Measurements from ENCODE around the gene OBI1. TPM values are rescaled to one million over a fixed set of nuclear protein-coding genes. Genes with fewer than 3 reads are reported as not detected.
A peak's percentile ranks its signal among the peaks of the same experiment; 100 is the strongest.

OBI1 gene
- total RNA-seq, 1 donor from 2014 or later, result 10.0 TPM

GRCh38 chr13:78609464-78610205 is 49.3 kb downstream of the OBI1 start:
- Histone ChIP-seq H3K27me3 (ENCODE audit: low read depth) (peaks cover 77% of the 10 kb centered on the region), H3K36me3 (peaks cover 11% of the 10 kb centered on the region), H3K27ac (replicated peaks) (no peak overlapping the region), H3K9me3 (replicated peaks) (no peaks in the 10 kb centered on the region), H3K4me1 (peaks cover 37% of the 10 kb centered on the region), H3K4me3 (peak overlapping the region; percentile 68)
- TF ChIP-seq CTCF (IDR thresholded peaks at IDR 0.05; ENCODE audit: borderline replicate concordance), result no peak
- DNase-seq, result no peak
- intact Hi-C loops (cut with micrococcal nuclease), result no loop called here

GRCh38 chr13:78608688-78609463 is 50.1 kb downstream of the OBI1 start:
- DNase-seq, result no peak
- H3K9me3 ChIP-seq (replicated peaks), result no peaks in the 10 kb centered on the region
- H3K27me3 ChIP-seq (ENCODE audit: low read depth), result peaks cover 84% of the 10 kb centered on the region
- H3K4me3 ChIP-seq, result peak overlapping the region; percentile 68
- peaks cover 37% of the 10 kb centered on the region for H3K4me1 ChIP-seq
- H3K36me3 ChIP-seq, result peaks cover 3% of the 10 kb centered on the region
- TF ChIP-seq CTCF (IDR thresholded peaks at IDR 0.05; ENCODE audit: borderline replicate concordance), result no peak
- H3K27ac ChIP-seq (replicated peaks), result no peak overlapping the region
- intact Hi-C loops (cut with micrococcal nuclease), result no loop called here

GRCh38 chr13:78608252-78608687 is 50.7 kb downstream of the OBI1 start:
- Histone ChIP-seq H3K36me3 (no peaks in the 10 kb centered on the region), H3K27me3 (ENCODE audit: low read depth) (peaks cover 91% of the 10 kb centered on the region), H3K4me1 (peaks cover 42% of the 10 kb centered on the region), H3K9me3 (replicated peaks) (no peaks in the 10 kb centered on the region), H3K27ac (replicated peaks) (no peak overlapping the region), H3K4me3 (peak overlapping the region; percentile 68)
- DNase-seq, result no peak
- intact Hi-C loops (cut with micrococcal nuclease), result no loop called here
- TF ChIP-seq CTCF (IDR thresholded peaks at IDR 0.05; ENCODE audit: borderline replicate concordance), result no peak

- no peak for DNase-seq
- H3K36me3 ChIP-seq, result no peaks in the 10 kb centered on the region
- intact Hi-C loops (cut with micrococcal nuclease), result no loop called here
- H3K27ac ChIP-seq (replicated peaks), result no peak overlapping the region
- TF ChIP-seq CTCF (IDR thresholded peaks at IDR 0.05; ENCODE audit: borderline replicate concordance), result no peak
- peaks cover 49% of the 10 kb centered on the region for H3K4me1 ChIP-seq
- peaks cover 97% of the 10 kb centered on the region for H3K27me3 ChIP-seq (ENCODE audit: low read depth)
- H3K4me3 ChIP-seq, result peak overlapping the region; percentile 68
- no peaks in the 10 kb centered on the region for H3K9me3 ChIP-seq (replicated peaks)
Measured at GRCh38 chr13:78607409-78608251, 51.3 kb downstream of the OBI1 start.

All from left ventricle myocardium inferior (tissue), 1 donor.